GM23338 (cell line): Measurements from ENCODE around the gene TMEM101. TPM values are rescaled to one million over a fixed set of nuclear protein-coding genes. Genes with fewer than 3 reads are reported as not detected.

Experiments
- ATAC-seq: fragments of 200-7000 bp; cut with Tn5 transposase; 3 replicates; pipeline ENCODE4 v1.9.1; 2020
- DNase-seq: peaks from one replicate; pipeline ENCODE4 v3.0.0-alpha.2; 2015; ENCODE audit warnings: low spot score
- H2AFZ ChIP-seq: fragments of 200-600 bp; sonication (generic); 2 replicates; pipeline ENCODE4 v1.8.0; 2016; ENCODE audit warnings: antibody characterized with exemption, mild to moderate bottlenecking, moderate library complexity
- H3F3A ChIP-seq: fragments of 200-600 bp; sonication (generic); replicated peaks from 2 replicates; pipeline ENCODE4 v1.8.0; 2017; ENCODE audit warnings: antibody characterized with exemption, mixed run types, low read depth
- H3K27ac ChIP-seq: fragments of 200-600 bp; sonication (generic); 2 replicates; pipeline ENCODE4 v1.6.1; 2016; ENCODE audit warnings: low read depth
- H3K27me3 ChIP-seq: fragments of 200-600 bp; sonication (generic); 2 replicates; pipeline ENCODE4 v1.8.0; 2016; ENCODE audit warnings: mild to moderate bottlenecking, mixed run types, moderate library complexity; ENCODE audit not compliant: insufficient read depth
- H3K36me3 ChIP-seq: fragments of 200-600 bp; sonication (generic); 2 replicates; pipeline ENCODE4 v1.8.0; 2016; ENCODE audit warnings: mild to moderate bottlenecking; ENCODE audit not compliant: insufficient read depth
- H3K4me1 ChIP-seq: fragments of 200-600 bp; sonication (generic); 2 replicates; pipeline ENCODE4 v1.8.0; 2016; ENCODE audit warnings: mild to moderate bottlenecking, moderate library complexity; ENCODE audit not compliant: insufficient read depth
- H3K4me2 ChIP-seq: fragments of 200-600 bp; sonication (generic); 2 replicates; pipeline ENCODE4 v1.7.1; 2017; ENCODE audit warnings: mixed run types
- H3K4me3 ChIP-seq: fragments of 200-600 bp; sonication (generic); 2 replicates; pipeline ENCODE4 v1.6.1; 2016; ENCODE audit warnings: mixed run types
- H3K79me2 ChIP-seq: fragments of 200-600 bp; sonication (generic); replicated peaks from 2 replicates; pipeline ENCODE4 v1.8.0; 2017; ENCODE audit warnings: mild to moderate bottlenecking; ENCODE audit not compliant: insufficient read depth
- H3K9me2 ChIP-seq: fragments of 200-600 bp; sonication (generic); 2 replicates; pipeline ENCODE4 v1.8.0; 2017; ENCODE audit not compliant: insufficient read depth
- H4K20me1 ChIP-seq: fragments of 200-600 bp; sonication (generic); replicated peaks from 2 replicates; pipeline ENCODE4 v1.8.0; 2017; ENCODE audit warnings: mild to moderate bottlenecking; ENCODE audit not compliant: insufficient read depth
- H3K27ac Mint-ChIP-seq: 2 replicates; pipeline ENCODE4 v1.8.0; 2020; ENCODE audit warnings: inconsistent platforms, mild to moderate bottlenecking, moderate library complexity, mixed read lengths
- H3K27me3 Mint-ChIP-seq: 3 replicates; pipeline ENCODE4 v1.8.0; 2022; ENCODE audit warnings: low read depth, mild to moderate bottlenecking, moderate library complexity, mixed read lengths, inconsistent platforms; ENCODE audit not compliant: insufficient read depth, poor library complexity
- H3K36me3 Mint-ChIP-seq: 3 replicates; pipeline ENCODE4 v1.8.0; 2021; ENCODE audit warnings: low read depth, mild to moderate bottlenecking, inconsistent platforms, moderate library complexity, mixed read lengths
- H3K4me1 Mint-ChIP-seq: 3 replicates; pipeline ENCODE4 v1.8.0; 2020; ENCODE audit warnings: mild to moderate bottlenecking, inconsistent platforms, mixed read lengths
- H3K4me3 Mint-ChIP-seq: 3 replicates; pipeline ENCODE4 v1.8.0; 2021; ENCODE audit warnings: moderate library complexity, mild to moderate bottlenecking, inconsistent platforms, mixed read lengths
- H3K9me3 Mint-ChIP-seq: 3 replicates; pipeline ENCODE4 v1.8.0; 2020; ENCODE audit warnings: moderate library complexity, mild to moderate bottlenecking, inconsistent platforms, mixed read lengths
- CREB1 ChIP-seq: fragments of 250-450 bp; sonication (Bioruptor Pico); IDR thresholded peaks from 2 replicates; pipeline ENCODE4 v1.5.0; 2020; ENCODE audit warnings: low read depth, mild to moderate bottlenecking, moderate library complexity
- CTCF ChIP-seq, 2 experiments: fragments of 200-600 bp in 1 of 2; sonication (generic) in 1 of 2; conservative IDR thresholded peaks; 2 replicates each; pipeline versions ENCODE4 v1.5.1 to v1.6.1; 2016 to 2017; ENCODE audit warnings: antibody characterized with exemption in 2 of 2, low read depth in 2 of 2, mild to moderate bottlenecking in 2 of 2, moderate library complexity in 1 of 2
- ETS1 ChIP-seq: IDR thresholded peaks from 2 replicates; pipeline ENCODE4 v1.6.1; 2016; ENCODE audit warnings: antibody characterized with exemption
- EZH2 ChIP-seq: fragments of 200-600 bp; sonication (generic); IDR thresholded peaks from one replicate; pipeline ENCODE4 v1.8.0; 2017; ENCODE audit warnings: antibody characterized with exemption, mild to moderate bottlenecking, low read depth; ENCODE audit not compliant: unreplicated experiment
- EZH2phosphoT487 ChIP-seq: fragments of 200-600 bp; sonication (generic); IDR thresholded peaks from one replicate; pipeline ENCODE4 v1.8.1; 2018; ENCODE audit warnings: antibody characterized with exemption; ENCODE audit not compliant: unreplicated experiment
- JUNB ChIP-seq: IDR thresholded peaks from one replicate; pipeline ENCODE4 v1.6.1; 2016; ENCODE audit warnings: antibody characterized with exemption; ENCODE audit not compliant: unreplicated experiment
- POLR2AphosphoS5 ChIP-seq: IDR thresholded peaks from 2 replicates; pipeline ENCODE4 v1.6.1; 2016; ENCODE audit warnings: antibody characterized with exemption, low read depth
- REST ChIP-seq: IDR thresholded peaks from one replicate; pipeline ENCODE4 v1.6.1; 2018; ENCODE audit warnings: antibody characterized with exemption; ENCODE audit not compliant: unreplicated experiment
- STAT1 ChIP-seq: IDR thresholded peaks from one replicate; pipeline ENCODE4 v1.6.1; 2016; ENCODE audit warnings: antibody characterized with exemption; ENCODE audit not compliant: unreplicated experiment
- ZNF114 ChIP-seq: fragments of 250-450 bp; sonication (Bioruptor Pico); IDR thresholded peaks from 2 replicates; pipeline ENCODE4 v1.5.0; 2020; ENCODE audit warnings: mild to moderate bottlenecking, moderate library complexity
- ZNF331 ChIP-seq: fragments of 250-450 bp; sonication (Bioruptor Pico); IDR thresholded peaks from 2 replicates; pipeline ENCODE4 v1.5.0; 2020; ENCODE audit warnings: low read depth, mild to moderate bottlenecking, moderate library complexity
- ZNF462 ChIP-seq: fragments of 250-450 bp; sonication (Bioruptor Pico); IDR thresholded peaks from 2 replicates; pipeline ENCODE4 v1.5.0; 2020; ENCODE audit warnings: mild to moderate bottlenecking, moderate library complexity
- polyA plus RNA-seq: library from polyadenylated mRNA; unstranded; fragments of >200 nt; fragmentation: Nextera tagmentation; extraction: Ambion mirVana; gene quantifications from 2 replicates; pipeline ENCODE4 v1.2.1, GENCODE V29; 2016
- total RNA-seq: library from RNA; depleted of rRNA; stranded (reverse); fragments of >200 nt; shearing (Covaris generic); gene quantifications from 2 replicates; pipeline ENCODE4 v1.2.3, GENCODE V29; 2014

TMEM101 gene
- total and polyA plus RNA-seq, 2 experiments from 2014 or later = 15.9 to 31.6 TPM

GRCh38 chr17:44037471-44037870 is 22.7 kb upstream of the TMEM101 start:
- Mint-ChIP-seq H3K36me3 (peaks cover 63% of the 10 kb centered on the region), H3K27ac (no peak overlapping the region), H3K27me3 (peaks cover 2% of the 10 kb centered on the region), H3K4me1 (no peaks in the 10 kb centered on the region), H3K9me3 (no peaks in the 10 kb centered on the region), H3K4me3 (no peak overlapping the region)
- TF ChIP-seq ZNF114 (CRISPR knock-in tag) (no peak), ZNF331 (CRISPR knock-in tag) (no peak), STAT1 (no peak), REST (no peak), ZNF462 (no peak), EZH2 (no peak), ETS1 (no peak), JUNB (no peak), POLR2AphosphoS5 (no peak), CREB1 (CRISPR knock-in tag) (no peak), EZH2phosphoT487 (no peak), CTCF (conservative IDR thresholded peaks at IDR 0.05; ENCODE audit: low read depth in 2 of 2) (no peak)
- Histone ChIP-seq H3F3A (peaks cover 4% of the 10 kb centered on the region; the same call in 1 of the 2 replicates), H3K27ac (no peak overlapping the region), H3K4me2 (no peak overlapping the region), H4K20me1 (peaks cover 30% of the 10 kb centered on the region), H3K27me3 (no peaks in the 10 kb centered on the region), H2AFZ (no peak overlapping the region), H3K4me3 (no peak overlapping the region), H3K4me1 (no peaks in the 10 kb centered on the region), H3K36me3 (peaks cover 47% of the 10 kb centered on the region), H3K9me2 (no peaks in the 10 kb centered on the region), H3K79me2 (peaks cover 43% of the 10 kb centered on the region)
- DNase-seq (no peak), ATAC-seq (no peak)
